OCI-LY1 (cell line): ENCODE data around the gene PRKCD.

Experiments
- H2AFZ ChIP-seq: fragments of 200-600 bp; sonication (generic), shearing (Covaris generic); 2 replicates; pipeline ENCODE4 v1.6.0; 2014; ENCODE audit warnings: antibody characterized with exemption, mild to moderate bottlenecking, low read length
- H3F3A ChIP-seq: fragments of 200-600 bp; sonication (generic), shearing (Covaris generic); 2 replicates; pipeline ENCODE4 v1.6.0; 2014; ENCODE audit warnings: mild to moderate bottlenecking, antibody characterized with exemption, low read length, moderate library complexity; ENCODE audit not compliant: insufficient read depth
- H3K27ac ChIP-seq: fragments of 200-600 bp; sonication (generic); 2 replicates; pipeline ENCODE4 v1.5.1; 2014; ENCODE audit warnings: low read length, mixed run types, mild to moderate bottlenecking, low read depth; ENCODE audit not compliant: poor library complexity, severe bottlenecking
- H3K27me3 ChIP-seq: fragments of 200-600 bp; sonication (generic); 2 replicates; pipeline ENCODE4 v1.6.0; 2014; ENCODE audit warnings: antibody characterized with exemption, mild to moderate bottlenecking, low read length, moderate library complexity; ENCODE audit not compliant: insufficient read depth
- H3K36me3 ChIP-seq: fragments of 200-600 bp; sonication (generic); 2 replicates; pipeline ENCODE4 v1.6.1; 2014; ENCODE audit warnings: mild to moderate bottlenecking, antibody characterized with exemption, low read length, moderate library complexity, mixed read lengths; ENCODE audit not compliant: insufficient read depth
- H3K4me1 ChIP-seq: fragments of 200-600 bp; sonication (generic); 2 replicates; pipeline ENCODE4 v1.5.1; 2014; ENCODE audit warnings: mild to moderate bottlenecking, low read length, moderate library complexity; ENCODE audit not compliant: insufficient read depth, severe bottlenecking
- H3K4me2 ChIP-seq: fragments of 200-600 bp; sonication (generic), shearing (Covaris generic); 2 replicates; pipeline ENCODE4 v1.6.1; 2014; ENCODE audit warnings: low read length
- H3K4me3 ChIP-seq: fragments of 200-600 bp; sonication (generic); 2 replicates; pipeline ENCODE4 v1.5.1; 2014; ENCODE audit warnings: low read length, low read depth, mild to moderate bottlenecking, mixed read lengths; ENCODE audit not compliant: poor library complexity, severe bottlenecking
- H3K79me2 ChIP-seq: fragments of 200-600 bp; shearing (Covaris generic); 2 replicates; pipeline ENCODE4 v1.6.1; 2016; ENCODE audit warnings: mixed run types, low read length, mixed read lengths; ENCODE audit not compliant: insufficient read depth
- H3K9ac ChIP-seq: fragments of 200-600 bp; sonication (generic), shearing (Covaris generic); 2 replicates; pipeline ENCODE4 v1.6.1; 2014; ENCODE audit warnings: mild to moderate bottlenecking, low read length, mixed read lengths
- H3K9me2 ChIP-seq: fragments of 200-600 bp; sonication (generic), shearing (Covaris generic); 2 replicates; pipeline ENCODE4 v1.6.1; 2014; ENCODE audit warnings: low read depth, mild to moderate bottlenecking, low read length, mixed read lengths
- H3K9me3 ChIP-seq: fragments of 200-600 bp; shearing (Covaris generic); 2 replicates; pipeline ENCODE4 v1.6.1; 2014; ENCODE audit warnings: low read length, mixed read lengths
- H4K20me1 ChIP-seq: fragments of 200-600 bp; sonication (generic), shearing (Covaris generic); 2 replicates; pipeline ENCODE4 v1.6.0; 2016; ENCODE audit warnings: mild to moderate bottlenecking, low read length; ENCODE audit not compliant: insufficient read depth
- CTCF ChIP-seq: fragments of 200-600 bp; sonication (generic), shearing (Covaris generic); IDR thresholded peaks from 2 replicates; pipeline ENCODE4 v1.5.1; 2017; ENCODE audit warnings: mild to moderate bottlenecking, antibody characterized with exemption, low read length, moderate library complexity, mixed read lengths
- EZH2 ChIP-seq: fragments of 200-600 bp; sonication (generic), shearing (Covaris generic); IDR thresholded peaks from 2 replicates; pipeline ENCODE4 v1.8.0; 2017; ENCODE audit warnings: borderline replicate concordance, mixed run types, mild to moderate bottlenecking, antibody characterized with exemption, low read length, moderate library complexity, mixed read lengths

PRKCD gene

GRCh38 chr3:53162672-53163443 lies 1.8 kb downstream of the PRKCD start:
- H2AFZ ChIP-seq: no peak overlapping the region
- peak overlapping the region; percentile 95 for H3K4me3 ChIP-seq
- H3K79me2 ChIP-seq: no peaks in the 10 kb centered on the region
- H3K9me3 ChIP-seq: no peaks in the 10 kb centered on the region
- H3K27me3 ChIP-seq: no peaks in the 10 kb centered on the region
- H3K36me3 ChIP-seq: peaks cover 5% of the 10 kb centered on the region; the same call in 1 of the 2 replicates
- H3K9ac ChIP-seq: no peak overlapping the region
- no peaks in the 10 kb centered on the region for H4K20me1 ChIP-seq
- peak overlapping the region; percentile 91 for H3K4me2 ChIP-seq
- H3K4me1 ChIP-seq: peaks cover 37% of the 10 kb centered on the region
- no peaks in the 10 kb centered on the region for H3F3A ChIP-seq
- TF ChIP-seq EZH2 (no peak), CTCF (no peak)
- H3K9me2 ChIP-seq: no peaks in the 10 kb centered on the region
- no peak overlapping the region for H3K27ac ChIP-seq

- H3K4me1 ChIP-seq: peaks cover 36% of the 10 kb centered on the region
These were observed 2.7 kb downstream of the PRKCD start for GRCh38 chr3:53163444-53164387.

GRCh38 chr3:53164911-53165310 lies 3.9 kb downstream of the PRKCD start:
- H3F3A ChIP-seq: no peaks in the 10 kb centered on the region
- no peak for TF ChIP-seq EZH2
- TF ChIP-seq CTCF: no peak
- no peak overlapping the region for H2AFZ ChIP-seq
- H3K9me2 ChIP-seq: no peaks in the 10 kb centered on the region
- H3K4me3 ChIP-seq: no peak overlapping the region
- H3K9ac ChIP-seq: no peak overlapping the region
- peaks cover 32% of the 10 kb centered on the region for H3K4me1 ChIP-seq
- no peaks in the 10 kb centered on the region for H4K20me1 ChIP-seq
- no peaks in the 10 kb centered on the region for H3K9me3 ChIP-seq
- H3K27me3 ChIP-seq: no peaks in the 10 kb centered on the region
- no peaks in the 10 kb centered on the region for H3K79me2 ChIP-seq
- no peak overlapping the region for H3K27ac ChIP-seq
- H3K36me3 ChIP-seq: peaks cover 5% of the 10 kb centered on the region; the same call in 1 of the 2 replicates
- no peak overlapping the region for H3K4me2 ChIP-seq

More at GRCh38 chr3:53163444-53164387, 2.7 kb downstream of the PRKCD start:
- TF ChIP-seq CTCF: no peak
- no peak for TF ChIP-seq EZH2
- H3K9ac ChIP-seq: no peak overlapping the region
- no peak overlapping the region for H3K4me2 ChIP-seq
- no peaks in the 10 kb centered on the region for H4K20me1 ChIP-seq
- H3K9me3 ChIP-seq: no peaks in the 10 kb centered on the region
- H3K27me3 ChIP-seq: no peaks in the 10 kb centered on the region
- H3K36me3 ChIP-seq: peaks cover 5% of the 10 kb centered on the region; the same call in 1 of the 2 replicates
- no peaks in the 10 kb centered on the region for H3F3A ChIP-seq
- no peak overlapping the region for H2AFZ ChIP-seq
- H3K9me2 ChIP-seq: no peaks in the 10 kb centered on the region
- H3K4me3 ChIP-seq: no peak overlapping the region
- H3K79me2 ChIP-seq: no peaks in the 10 kb centered on the region
- H3K27ac ChIP-seq: no peak overlapping the region
